ELF-1 (cell line): ENCODE results near the gene ICAM4.

Experiments
- DNase-seq: peaks from one replicate; pipeline ENCODE4 v3.0.0-alpha.2; 2016; ENCODE audit warnings: low read depth, low spot score

The ICAM4 gene

GRCh38 chr19:10290876-10291553 is 4.3 kb downstream of the ICAM4 start:
- DNase-seq = peak; percentile 39

GRCh38 chr19:10291554-10292205 is 4.9 kb downstream of the ICAM4 start:
- DNase-seq = peak; percentile 34

- DNase-seq = peak; percentile 83
Measured at GRCh38 chr19:10292206-10292788, 5.5 kb downstream of the ICAM4 start.

GRCh38 chr19:10292789-10293636 is 6.3 kb downstream of the ICAM4 start:
- DNase-seq = no peak

- peak; percentile 20 for DNase-seq
Measured at GRCh38 chr19:10293637-10294367, 7.0 kb downstream of the ICAM4 start.

GRCh38 chr19:10294368-10294697 is 7.6 kb downstream of the ICAM4 start:
- peak; percentile 73 for DNase-seq

- peak; percentile 39 for DNase-seq
Measured at GRCh38 chr19:10295305-10295846, 8.6 kb downstream of the ICAM4 start.

GRCh38 chr19:10295847-10296591 is 9.3 kb downstream of the ICAM4 start:
- peak; percentile 50 for DNase-seq

- no peak for DNase-seq
Measured at GRCh38 chr19:10299545-10300458, 13.0 kb downstream of the ICAM4 start.

GRCh38 chr19:10305139-10305806 is 18.5 kb downstream of the ICAM4 start:
- DNase-seq = no peak

GRCh38 chr19:10306327-10306726 is 19.6 kb downstream of the ICAM4 start:
- DNase-seq = no peak

- no peak for DNase-seq
Measured at GRCh38 chr19:10309423-10309822, 22.7 kb downstream of the ICAM4 start, which contains the start of gene ZGLP1. Gene ZGLP1, minus strand, starts transcription at chr19:10309815.

- peak; percentile 87 for DNase-seq
Measured at GRCh38 chr19:10315335-10316214, 28.8 kb downstream of the ICAM4 start, which contains the start of gene FDX2. Gene FDX2, minus strand, starts transcription at chr19:10316015. Its CDS starts 19 bp downstream, at chr19:10315996.

- no peak for DNase-seq
Measured at GRCh38 chr19:10316229-10317044, 29.7 kb downstream of the ICAM4 start.

GRCh38 chr19:10317045-10317856 is 30.5 kb downstream of the ICAM4 start:
- DNase-seq = no peak
